Epithelial cell of proximal tubule (primary cell): ENCODE results near the gene HLCS. TPM values are rescaled to one million over a fixed set of nuclear protein-coding genes. Genes with fewer than 3 reads are reported as not detected.
"Not testable (repeated sequence)": the region's sequence is repeated elsewhere in the genome, so short reads cannot be mapped to it uniquely, and the experiment has no call there.

ENCODE experiments used
- DNase-seq: peaks from one replicate; pipeline ENCODE4 v3.0.0-alpha.2; 2011; ENCODE audit warnings: low read depth
- H3K4me3 ChIP-seq: 2 replicates; pipeline ENCODE4 v1.5.1; 2011; ENCODE audit warnings: low read depth, mild to moderate bottlenecking, low read length
- CTCF ChIP-seq: conservative IDR thresholded peaks from 2 replicates; pipeline ENCODE4 v1.5.1; 2012; ENCODE audit warnings: low read depth, mild to moderate bottlenecking, low read length
- total RNA-seq: library from RNA; depleted of rRNA; stranded (reverse); fragments of >200 nt; gene quantifications from 2 replicates; pipeline ENCODE4 v1.2.3, GENCODE V29; 2015

The HLCS gene
- total RNA-seq, 1 donor from 2014 or later, result 21.0 TPM

GRCh38 chr21:37001441-37001840 lies 35.0 kb upstream of the HLCS start:
- no peak for TF ChIP-seq CTCF
- no peak for DNase-seq
- H3K4me3 ChIP-seq, result no peak overlapping the region

DNA sequence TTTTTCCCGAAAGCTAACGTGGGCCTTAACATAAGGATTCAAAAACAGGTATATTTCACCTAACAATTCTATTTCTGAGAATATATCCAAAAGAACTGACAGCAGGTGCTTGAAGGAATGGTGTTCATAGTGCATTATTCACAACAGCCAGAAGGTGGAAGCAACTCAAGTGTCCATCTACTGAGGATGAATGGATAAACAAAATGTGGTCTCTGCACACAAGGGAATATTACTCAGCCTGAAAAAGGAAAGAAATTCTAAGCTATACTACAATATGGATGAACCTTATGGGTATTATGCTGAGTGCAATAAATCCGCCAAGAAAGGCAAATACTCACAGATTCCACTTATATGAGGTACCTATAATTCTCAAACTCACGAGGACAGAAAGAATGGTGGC lies 33.9 kb upstream of the HLCS start:
- H3K4me3 ChIP-seq, result no peak overlapping the region
- no peak for DNase-seq
- TF ChIP-seq CTCF, result peak; percentile 27

DNA sequence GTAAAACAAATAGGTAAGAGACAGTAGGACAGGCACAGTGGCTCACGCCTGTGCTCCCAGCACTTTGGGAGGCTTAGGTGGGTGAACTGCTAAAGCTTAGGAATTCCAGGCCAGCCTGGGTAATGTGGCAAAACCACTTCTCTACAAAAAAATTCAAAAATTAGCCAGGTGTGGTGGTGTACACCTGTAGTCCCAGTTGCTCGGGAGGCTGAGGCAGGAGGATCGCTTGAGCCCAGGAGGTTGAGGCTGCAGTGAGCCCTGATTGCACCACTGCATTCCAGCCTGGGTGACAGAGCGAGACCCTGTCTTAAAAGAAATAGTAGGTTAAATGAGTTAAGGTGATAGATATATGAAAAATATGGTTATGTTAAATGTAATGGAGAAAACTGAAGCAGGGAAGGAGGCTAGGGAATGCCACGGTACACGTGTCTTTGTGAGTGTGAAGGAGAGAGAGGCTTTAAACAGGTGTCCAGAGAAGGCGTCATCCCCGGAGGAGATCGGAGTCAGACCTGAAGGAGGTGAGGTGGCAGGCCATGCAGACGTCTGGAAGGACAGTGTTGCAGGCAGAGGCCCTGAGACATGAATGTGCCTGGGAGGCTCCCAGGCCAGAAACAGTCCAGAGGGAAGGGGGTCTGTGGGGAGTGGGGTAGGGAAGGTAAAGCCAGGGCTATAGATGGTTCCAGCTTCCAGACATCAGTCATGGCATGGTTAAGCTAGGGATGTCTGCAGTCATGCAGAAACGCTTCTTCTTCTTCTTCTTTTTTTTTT lies 32.8 kb upstream of the HLCS start:
- no peak for DNase-seq
- TF ChIP-seq CTCF, result no peak
- no peak overlapping the region for H3K4me3 ChIP-seq

DNA sequence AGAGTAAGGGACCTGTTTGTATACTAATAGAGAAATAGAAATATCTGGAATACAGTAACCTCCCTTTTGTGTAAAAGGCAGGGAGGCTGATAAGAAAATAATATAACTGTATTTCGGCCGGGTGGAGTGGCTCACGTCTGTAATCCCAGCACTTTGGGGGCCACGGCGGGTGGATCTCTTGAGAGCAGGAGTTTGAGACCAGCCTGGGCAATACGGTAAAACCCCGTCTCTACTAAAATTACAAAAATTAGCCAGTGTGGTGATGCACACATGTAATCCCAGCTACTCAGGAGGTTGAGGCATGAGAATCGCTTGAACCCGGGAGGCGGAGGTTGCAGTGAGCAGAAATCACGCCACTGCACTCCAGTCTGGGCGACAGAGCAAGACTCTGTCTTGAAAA lies 28.8 kb upstream of the HLCS start:
- DNase-seq, H3K4me3 ChIP-seq: not testable (repeated sequence)

DNA sequence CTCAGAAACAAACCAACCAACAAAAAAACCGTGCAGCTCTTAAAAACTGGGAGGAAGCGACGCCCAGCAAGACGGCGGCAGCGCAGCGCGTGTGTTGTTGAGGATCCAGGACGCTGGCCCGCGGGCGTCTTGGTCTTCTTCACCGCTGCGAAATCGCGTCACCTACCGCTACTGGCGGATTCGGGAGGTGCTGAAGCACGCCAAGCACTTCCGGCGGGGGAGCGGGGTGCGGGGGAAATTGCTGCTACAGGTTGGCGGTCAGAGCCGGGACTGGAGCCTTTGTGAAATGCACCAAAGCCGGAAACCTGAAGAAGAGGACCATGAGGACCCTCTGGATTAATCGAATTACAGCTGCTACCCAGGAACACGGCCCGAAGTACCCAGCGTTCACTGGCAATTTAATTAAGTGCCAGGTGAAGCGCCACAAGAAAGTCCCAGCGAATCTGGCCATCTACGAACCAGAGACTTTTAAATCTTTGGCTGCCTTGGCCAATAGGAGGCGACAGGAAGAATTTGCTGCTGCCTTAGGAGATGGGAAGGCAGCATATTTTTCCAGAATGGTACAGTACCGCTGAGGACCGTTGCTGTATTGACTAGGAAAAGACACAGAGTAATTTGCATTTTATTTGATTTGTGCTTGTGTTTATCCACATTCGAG lies 28.2 kb upstream of the HLCS start:
- TF ChIP-seq CTCF, result peak; percentile 27
- peak overlapping the region; percentile 47 for H3K4me3 ChIP-seq
- DNase-seq, result no peak

GRCh38 chr21:36992671-36993070 lies 26.2 kb upstream of the HLCS start:
- DNase-seq, result no peak
- no peak overlapping the region for H3K4me3 ChIP-seq
- no peak for TF ChIP-seq CTCF

- no peak for TF ChIP-seq CTCF
- peak overlapping the region; percentile 66 for H3K4me3 ChIP-seq
- no peak for DNase-seq
These were observed 24.2 kb upstream of the HLCS start for GRCh38 chr21:36990508-36991205.
